ENCODE results near the gene CA9.

Gene CA9

GRCh38 chr9:35652829-35653209, 20.9 kb upstream of the CA9 start:
- Histone ChIP-seq H3K4me3 (ENCODE audit: low read length, poor library complexity, severe bottlenecking) (no peak overlapping the region), H2AFZ (ENCODE audit: low read length) (no peak overlapping the region), H3K4me1 (ENCODE audit: insufficient read depth, low read length, poor library complexity, severe bottlenecking) (peaks cover 50% of the 10 kb centered on the region), H3K27me3 (ENCODE audit: insufficient read depth, low read length, poor library complexity, severe bottlenecking) (no peaks in the 10 kb centered on the region), H3K9me3 (ENCODE audit: insufficient read depth, low read depth, low read length) (no peaks in the 10 kb centered on the region), H3K9ac (ENCODE audit: low read depth, low read length, poor library complexity, severe bottlenecking) (no peak overlapping the region), H3K4me2 (ENCODE audit: low read depth, low read length, poor library complexity, severe bottlenecking) (no peak overlapping the region), H3K9me2 (replicated peaks; ENCODE audit: low read depth, low read length) (no peaks in the 10 kb centered on the region), H3K79me2 (ENCODE audit: insufficient read depth, low read length) (peaks cover 44% of the 10 kb centered on the region), H4K20me1 (ENCODE audit: insufficient read depth, low read length, poor library complexity, severe bottlenecking) (peaks cover 3% of the 10 kb centered on the region), H3F3A (ENCODE audit: low read depth) (peaks cover 12% of the 10 kb centered on the region; the same call in 1 of the 2 replicates), H3K36me3 (ENCODE audit: insufficient read depth, low read length) (no peaks in the 10 kb centered on the region)
- TF ChIP-seq CTCF (conservative IDR thresholded peaks at IDR 0.05; ENCODE audit: low read length): no peak
- no peak for TF ChIP-seq EZH2phosphoT487 (IDR thresholded peaks at IDR 0.05; ENCODE audit: borderline replicate concordance)

- H3K4me1 ChIP-seq (ENCODE audit: insufficient read depth, low read length, poor library complexity, severe bottlenecking): peaks cover 43% of the 10 kb centered on the region
- peaks cover 36% of the 10 kb centered on the region for H3K79me2 ChIP-seq (ENCODE audit: insufficient read depth, low read length)
- H3K36me3 ChIP-seq (ENCODE audit: insufficient read depth, low read length): no peaks in the 10 kb centered on the region
- no peaks in the 10 kb centered on the region for H3K27me3 ChIP-seq (ENCODE audit: insufficient read depth, low read length, poor library complexity, severe bottlenecking)
- no peak overlapping the region for H3K9ac ChIP-seq (ENCODE audit: low read depth, low read length, poor library complexity, severe bottlenecking)
- no peaks in the 10 kb centered on the region for H3K9me2 ChIP-seq (replicated peaks; ENCODE audit: low read depth, low read length)
- no peak overlapping the region for H3K4me2 ChIP-seq (ENCODE audit: low read depth, low read length, poor library complexity, severe bottlenecking)
- H3K9me3 ChIP-seq (ENCODE audit: insufficient read depth, low read depth, low read length): no peaks in the 10 kb centered on the region
- H4K20me1 ChIP-seq (ENCODE audit: insufficient read depth, low read length, poor library complexity, severe bottlenecking): no peaks in the 10 kb centered on the region
- H3K4me3 ChIP-seq (ENCODE audit: low read length, poor library complexity, severe bottlenecking): no peak overlapping the region
- H3F3A ChIP-seq (ENCODE audit: low read depth): 0 out of 2 replicates have a peak, but pooled peaks cover 6% of the 10 kb centered on the region
- no peak overlapping the region for H2AFZ ChIP-seq (ENCODE audit: low read length)
- no peak for TF ChIP-seq EZH2phosphoT487 (IDR thresholded peaks at IDR 0.05; ENCODE audit: borderline replicate concordance)
- TF ChIP-seq CTCF (conservative IDR thresholded peaks at IDR 0.05; ENCODE audit: low read length): no peak
Observed at GRCh38 chr9:35653611-35654010, 20.1 kb upstream of the CA9 start.

- H4K20me1 ChIP-seq (ENCODE audit: insufficient read depth, low read length, poor library complexity, severe bottlenecking): no peaks in the 10 kb centered on the region
- no peaks in the 10 kb centered on the region for H3K9me2 ChIP-seq (replicated peaks; ENCODE audit: low read depth, low read length)
- H3K4me3 ChIP-seq (ENCODE audit: low read length, poor library complexity, severe bottlenecking): no peak overlapping the region
- no peak overlapping the region for H3K9ac ChIP-seq (ENCODE audit: low read depth, low read length, poor library complexity, severe bottlenecking)
- H3K79me2 ChIP-seq (ENCODE audit: insufficient read depth, low read length): peaks cover 33% of the 10 kb centered on the region
- H3F3A ChIP-seq (ENCODE audit: low read depth): 0 out of 2 replicates have a peak, but pooled peaks cover 6% of the 10 kb centered on the region
- H3K27me3 ChIP-seq (ENCODE audit: insufficient read depth, low read length, poor library complexity, severe bottlenecking): no peaks in the 10 kb centered on the region
- H3K4me2 ChIP-seq (ENCODE audit: low read depth, low read length, poor library complexity, severe bottlenecking): peak overlapping the region; percentile 87
- no peak overlapping the region for H2AFZ ChIP-seq (ENCODE audit: low read length)
- no peaks in the 10 kb centered on the region; the same call in 1 of the 2 replicates for H3K36me3 ChIP-seq (ENCODE audit: insufficient read depth, low read length)
- H3K4me1 ChIP-seq (ENCODE audit: insufficient read depth, low read length, poor library complexity, severe bottlenecking): peaks cover 53% of the 10 kb centered on the region
- H3K9me3 ChIP-seq (ENCODE audit: insufficient read depth, low read depth, low read length): no peaks in the 10 kb centered on the region
- TF ChIP-seq CTCF (conservative IDR thresholded peaks at IDR 0.05; ENCODE audit: low read length): no peak
- no peak for TF ChIP-seq EZH2phosphoT487 (IDR thresholded peaks at IDR 0.05; ENCODE audit: borderline replicate concordance)
Observed at GRCh38 chr9:35656348-35656747, 17.4 kb upstream of the CA9 start.
